Karpas-422 (cell line): ENCODE measurements around the gene SYT13. TPM values are rescaled to one million over a fixed set of nuclear protein-coding genes. Genes with fewer than 3 reads are reported as not detected.

Source experiments
- DNase-seq: peaks from one replicate; pipeline ENCODE4 v3.0.0-alpha.2; 2015
- H2AFZ ChIP-seq: fragments of 200-600 bp; sonication (generic); 2 replicates; pipeline ENCODE4 v1.6.1; 2014; ENCODE audit warnings: antibody characterized with exemption, low read length, mixed read lengths
- H3K27ac ChIP-seq: fragments of 200-600 bp; sonication (generic); 2 replicates; pipeline ENCODE4 v1.5.1; 2014; ENCODE audit warnings: mild to moderate bottlenecking, low read length, moderate library complexity
- H3K27me3 ChIP-seq: fragments of 200-600 bp; sonication (generic); 2 replicates; pipeline ENCODE4 v1.6.1; 2014; ENCODE audit warnings: low read length, mixed read lengths
- H3K36me3 ChIP-seq: fragments of 200-600 bp; sonication (generic); 2 replicates; pipeline ENCODE4 v1.6.1; 2014; ENCODE audit warnings: low read length, mixed read lengths; ENCODE audit not compliant: insufficient read depth
- H3K4me1 ChIP-seq: fragments of 200-600 bp; sonication (generic); 2 replicates; pipeline ENCODE4 v1.6.1; 2014; ENCODE audit warnings: mild to moderate bottlenecking, low read length, mixed read lengths
- H3K4me2 ChIP-seq: fragments of 200-600 bp; sonication (generic); 2 replicates; pipeline ENCODE4 v1.6.1; 2014; ENCODE audit warnings: low read length, low read depth, mild to moderate bottlenecking; ENCODE audit not compliant: poor library complexity, severe bottlenecking
- H3K4me3 ChIP-seq: fragments of 200-600 bp; sonication (generic); 2 replicates; pipeline ENCODE4 v1.5.1; 2014; ENCODE audit warnings: mild to moderate bottlenecking, antibody characterized with exemption, low read length, mixed read lengths
- H3K79me2 ChIP-seq: fragments of 200-600 bp; sonication (generic); 2 replicates; pipeline ENCODE4 v1.6.1; 2014; ENCODE audit warnings: mild to moderate bottlenecking, low read length, mixed read lengths
- H3K9ac ChIP-seq: fragments of 200-600 bp; sonication (generic); 2 replicates; pipeline ENCODE4 v1.6.0; 2014; ENCODE audit warnings: low read length
- H3K9me2 ChIP-seq: fragments of 200-600 bp; sonication (generic), shearing (Covaris generic); replicated peaks from 2 replicates; pipeline ENCODE4 v1.6.0; 2014; ENCODE audit warnings: mild to moderate bottlenecking, low read length, moderate library complexity; ENCODE audit not compliant: insufficient read depth
- H3K9me3 ChIP-seq: fragments of 300-700, 200-600 bp; sonication (generic); 2 replicates; pipeline ENCODE4 v1.6.1; 2014; ENCODE audit warnings: low read length, mixed read lengths
- H4K20me1 ChIP-seq: fragments of 200-600 bp; sonication (generic); 2 replicates; pipeline ENCODE4 v1.6.1; 2014; ENCODE audit warnings: mild to moderate bottlenecking, antibody characterized with exemption, low read length, low read depth; ENCODE audit not compliant: insufficient read depth
- total RNA-seq: library from RNA; depleted of rRNA; stranded (reverse); fragments of >200 nt; shearing (Covaris generic); gene quantifications from 2 replicates; pipeline ENCODE4 v1.2.3, GENCODE V29; 2014; ENCODE audit warnings: low replicate concordance; rRNA removed

SYT13 gene
- total RNA-seq, result not detected in 2 replicates

GRCh38 chr11:45285930-45286632, at the start of gene SYT13:
SYT13 (minus strand) TSS chr11:45286341; CDS start chr11:45286207, 134 bp downstream.
- Histone ChIP-seq H3K9me2 (no peaks in the 10 kb centered on the region), H3K4me1 (no peaks in the 10 kb centered on the region), H3K4me3 (no peak within 1 kb of the TSS), H3K4me2 (no peak within 1 kb of the TSS), H3K36me3 (no peaks in the 10 kb centered on the region), H3K27me3 (no peaks in the 10 kb centered on the region; the same call in 1 of the 2 replicates), H2AFZ (no peak within 1 kb of the TSS), H3K79me2 (no peaks in the 10 kb centered on the region), H3K9me3 (no peaks in the 10 kb centered on the region), H3K27ac (no peak within 1 kb of the TSS), H3K9ac (no peak within 1 kb of the TSS), H4K20me1 (no peaks in the 10 kb centered on the region)
- DNase-seq, result no peak

GRCh38 chr11:45335434-45335833, 49.3 kb upstream of the SYT13 start:
- H3K27me3 ChIP-seq, result no peaks in the 10 kb centered on the region
- H3K9ac ChIP-seq, result no peak overlapping the region
- H3K4me3 ChIP-seq, result no peak overlapping the region
- H4K20me1 ChIP-seq, result no peaks in the 10 kb centered on the region
- no peaks in the 10 kb centered on the region for H3K79me2 ChIP-seq
- H2AFZ ChIP-seq, result no peak overlapping the region
- no peak for DNase-seq
- peaks cover 37% of the 10 kb centered on the region for H3K4me1 ChIP-seq
- no peaks in the 10 kb centered on the region for H3K9me3 ChIP-seq
- no peaks in the 10 kb centered on the region for H3K9me2 ChIP-seq
- no peaks in the 10 kb centered on the region for H3K36me3 ChIP-seq
- H3K4me2 ChIP-seq, result no peak overlapping the region
- H3K27ac ChIP-seq, result no peak overlapping the region

- no peak overlapping the region for H2AFZ ChIP-seq
- H3K9ac ChIP-seq, result no peak overlapping the region
- no peak for DNase-seq
- H4K20me1 ChIP-seq, result no peaks in the 10 kb centered on the region
- H3K27me3 ChIP-seq, result no peaks in the 10 kb centered on the region
- no peak overlapping the region for H3K4me3 ChIP-seq
- peaks cover 33% of the 10 kb centered on the region for H3K4me1 ChIP-seq
- no peak overlapping the region for H3K4me2 ChIP-seq
- H3K36me3 ChIP-seq, result no peaks in the 10 kb centered on the region
- no peaks in the 10 kb centered on the region for H3K9me2 ChIP-seq
- no peaks in the 10 kb centered on the region for H3K79me2 ChIP-seq
- H3K27ac ChIP-seq, result no peak overlapping the region
- no peaks in the 10 kb centered on the region for H3K9me3 ChIP-seq
Observed at GRCh38 chr11:45334836-45335235, 48.7 kb upstream of the SYT13 start.

GRCh38 chr11:45334410-45334809, 48.3 kb upstream of the SYT13 start:
- H3K36me3 ChIP-seq, result no peaks in the 10 kb centered on the region
- no peaks in the 10 kb centered on the region for H4K20me1 ChIP-seq
- no peak overlapping the region for H3K4me2 ChIP-seq
- H3K9me3 ChIP-seq, result no peaks in the 10 kb centered on the region
- no peak overlapping the region for H3K27ac ChIP-seq
- H3K9me2 ChIP-seq, result no peaks in the 10 kb centered on the region
- no peak overlapping the region for H3K4me3 ChIP-seq
- no peak overlapping the region for H3K9ac ChIP-seq
- DNase-seq, result no peak
- no peaks in the 10 kb centered on the region for H3K27me3 ChIP-seq
- no peak overlapping the region for H2AFZ ChIP-seq
- H3K4me1 ChIP-seq, result peaks cover 28% of the 10 kb centered on the region
- no peaks in the 10 kb centered on the region for H3K79me2 ChIP-seq

GRCh38 chr11:45333001-45333971, 47.1 kb upstream of the SYT13 start:
- H4K20me1 ChIP-seq, result no peaks in the 10 kb centered on the region
- H3K9me2 ChIP-seq, result no peaks in the 10 kb centered on the region
- H3K4me3 ChIP-seq, result peak overlapping the region; percentile 8; the same call in 1 of the 2 replicates
- peak; percentile 82 for DNase-seq
- H3K27ac ChIP-seq, result no peak overlapping the region
- no peak overlapping the region for H3K9ac ChIP-seq
- peak overlapping the region; percentile 18 for H3K4me2 ChIP-seq
- H3K79me2 ChIP-seq, result no peaks in the 10 kb centered on the region
- no peaks in the 10 kb centered on the region for H3K36me3 ChIP-seq
- peaks cover 18% of the 10 kb centered on the region for H3K4me1 ChIP-seq
- H2AFZ ChIP-seq, result peak overlapping the region; percentile 85
- no peaks in the 10 kb centered on the region for H3K9me3 ChIP-seq
- no peaks in the 10 kb centered on the region for H3K27me3 ChIP-seq

GRCh38 chr11:45332276-45332934, 46.3 kb upstream of the SYT13 start:
- no peaks in the 10 kb centered on the region for H3K9me2 ChIP-seq
- no peaks in the 10 kb centered on the region for H3K9me3 ChIP-seq
- peak; percentile 73 for DNase-seq
- no peak overlapping the region for H3K4me3 ChIP-seq
- H3K4me1 ChIP-seq, result peaks cover 17% of the 10 kb centered on the region
- H3K27me3 ChIP-seq, result no peaks in the 10 kb centered on the region
- H3K27ac ChIP-seq, result no peak overlapping the region
- no peaks in the 10 kb centered on the region for H3K36me3 ChIP-seq
- no peaks in the 10 kb centered on the region for H4K20me1 ChIP-seq
- no peak overlapping the region for H3K4me2 ChIP-seq
- no peak overlapping the region for H3K9ac ChIP-seq
- H2AFZ ChIP-seq, result peak overlapping the region; percentile 85; the same call in 1 of the 2 replicates
- H3K79me2 ChIP-seq, result no peaks in the 10 kb centered on the region

GRCh38 chr11:45331839-45332238, 45.7 kb upstream of the SYT13 start:
- Histone ChIP-seq H3K4me3 (no peak overlapping the region), H3K9me3 (no peaks in the 10 kb centered on the region), H3K27ac (no peak overlapping the region), H3K36me3 (no peaks in the 10 kb centered on the region), H3K9me2 (no peaks in the 10 kb centered on the region), H3K9ac (no peak overlapping the region), H4K20me1 (no peaks in the 10 kb centered on the region), H3K79me2 (no peaks in the 10 kb centered on the region), H3K4me1 (peaks cover 17% of the 10 kb centered on the region), H3K4me2 (no peak overlapping the region), H3K27me3 (no peaks in the 10 kb centered on the region), H2AFZ (no peak overlapping the region)
- DNase-seq, result no peak

- Histone ChIP-seq H3K79me2 (no peaks in the 10 kb centered on the region), H3K4me3 (no peak overlapping the region), H3K9me2 (no peaks in the 10 kb centered on the region), H3K4me1 (peaks cover 12% of the 10 kb centered on the region), H4K20me1 (no peaks in the 10 kb centered on the region), H2AFZ (no peak overlapping the region), H3K36me3 (no peaks in the 10 kb centered on the region), H3K9ac (no peak overlapping the region), H3K27me3 (no peaks in the 10 kb centered on the region), H3K4me2 (no peak overlapping the region), H3K27ac (no peak overlapping the region), H3K9me3 (no peaks in the 10 kb centered on the region)
- no peak for DNase-seq
Observed at GRCh38 chr11:45328726-45329125, 42.6 kb upstream of the SYT13 start.
